Measurements from ENCODE around the gene ITPK1. TPM values are rescaled to one million over a fixed set of nuclear protein-coding genes. Genes with fewer than 3 reads are reported as not detected.

ITPK1 gene
- total RNA-seq, 2 donors from 2014 or later: 77.1 to 118 TPM

GRCh38 chr14:93126111-93126510 is 10.4 kb upstream of the ITPK1 start:
- Histone ChIP-seq H3K36me3 (no peaks in the 10 kb centered on the region), H3K4me1 (replicated peaks) (no peaks in the 10 kb centered on the region), H3K9me3 (no peaks in the 10 kb centered on the region), H3K27ac (no peak overlapping the region), H3K4me3 (no peak overlapping the region), H3K27me3 (replicated peaks; ENCODE audit: insufficient read depth) (no peaks in the 10 kb centered on the region)
- WGBS: 89% methylated on average over 9 of the region's 9 CpGs
- TF ChIP-seq POLR2AphosphoS5 (IDR thresholded peaks at IDR 0.05): no peak
- TF ChIP-seq CTCF (IDR thresholded peaks at IDR 0.05): no peak
- no peak for TF ChIP-seq POLR2A (IDR thresholded peaks at IDR 0.05)
- intact Hi-C loops (cut with DNase I): no loop called here
- DNase-seq (ENCODE audit: low spot score): no peak

- Histone ChIP-seq H3K9me3 (no peaks in the 10 kb centered on the region), H3K27ac (no peak overlapping the region), H3K36me3 (no peaks in the 10 kb centered on the region), H3K27me3 (replicated peaks; ENCODE audit: insufficient read depth) (no peaks in the 10 kb centered on the region), H3K4me3 (no peak overlapping the region), H3K4me1 (replicated peaks) (no peaks in the 10 kb centered on the region)
- WGBS: 74% methylated on average over 6 of the region's 6 CpGs
- intact Hi-C loops (cut with DNase I): no loop called here
- no peak for TF ChIP-seq POLR2A (IDR thresholded peaks at IDR 0.05)
- DNase-seq (ENCODE audit: low spot score): no peak
These were observed 7.1 kb upstream of the ITPK1 start for GRCh38 chr14:93122826-93123225.

- intact Hi-C loops (cut with DNase I): no loop called here
These were observed 5.5 kb upstream of the ITPK1 start for GRCh38 chr14:93121030-93121834.

GRCh38 chr14:93120517-93120916 is 4.8 kb upstream of the ITPK1 start:
- no peaks in the 10 kb centered on the region for H3K36me3 ChIP-seq
- intact Hi-C loops (cut with DNase I): no loop called here
- 84% methylated on average over 4 of the region's 4 CpGs for WGBS
- H3K9me3 ChIP-seq: no peaks in the 10 kb centered on the region
- H3K4me1 ChIP-seq (replicated peaks): no peaks in the 10 kb centered on the region
- no peak overlapping the region for H3K4me3 ChIP-seq
- H3K27ac ChIP-seq: no peak overlapping the region
- H3K27me3 ChIP-seq (replicated peaks; ENCODE audit: insufficient read depth): no peaks in the 10 kb centered on the region
- DNase-seq (ENCODE audit: low spot score): no peak
- TF ChIP-seq POLR2AphosphoS5 (IDR thresholded peaks at IDR 0.05): no peak
- TF ChIP-seq POLR2A (IDR thresholded peaks at IDR 0.05): no peak
- no peak for TF ChIP-seq CTCF (IDR thresholded peaks at IDR 0.05)

More at GRCh38 chr14:93121030-93121834, 5.5 kb upstream of the ITPK1 start:
- no peaks in the 10 kb centered on the region for H3K9me3 ChIP-seq
- no peaks in the 10 kb centered on the region for H3K4me1 ChIP-seq (replicated peaks)
- no peak overlapping the region for H3K27ac ChIP-seq
- no peaks in the 10 kb centered on the region for H3K27me3 ChIP-seq (replicated peaks; ENCODE audit: insufficient read depth)
- 53% methylated on average over 5 of the region's 5 CpGs for WGBS
- H3K36me3 ChIP-seq: no peaks in the 10 kb centered on the region
- H3K4me3 ChIP-seq: no peak overlapping the region
- DNase-seq (ENCODE audit: low spot score): no peak
- no peak for TF ChIP-seq POLR2A (IDR thresholded peaks at IDR 0.05)
- TF ChIP-seq POLR2AphosphoS5 (IDR thresholded peaks at IDR 0.05): no peak
- TF ChIP-seq CTCF (IDR thresholded peaks at IDR 0.05): no peak

- Histone ChIP-seq H3K27me3 (replicated peaks; ENCODE audit: insufficient read depth) (no peaks in the 10 kb centered on the region), H3K4me3 (peak overlapping the region in 1 of 2 donors; percentile 85), H3K27ac (peak overlapping the region; percentile 94), H3K4me1 (replicated peaks) (peaks cover 7% of the 10 kb centered on the region), H3K36me3 (no peaks in the 10 kb centered on the region), H3K9me3 (no peaks in the 10 kb centered on the region)
- TF ChIP-seq POLR2AphosphoS5 (IDR thresholded peaks at IDR 0.05) (no peak), CTCF (IDR thresholded peaks at IDR 0.05) (no peak), POLR2A (IDR thresholded peaks at IDR 0.05) (no peak)
- intact Hi-C loops (cut with DNase I): loop anchor here (5.0 kb wide), 2 partner anchors 66 to 144 kb away; partner anchors contain the start of gene MOAP1
- no peak for DNase-seq (ENCODE audit: low spot score)
- 89% methylated on average over 11 of the region's 11 CpGs for WGBS
These were observed 1.0 kb upstream of the ITPK1 start for GRCh38 chr14:93116676-93117200.

All from prostate gland (tissue), 2 donors.